ENCODE results near the gene TLL1. TPM values are rescaled to one million over a fixed set of nuclear protein-coding genes. Genes with fewer than 3 reads are reported as not detected.

The TLL1 gene
- total RNA-seq, 1 experiment from 2014 or later = 0.41 TPM

- intact Hi-C loops (cut with micrococcal nuclease; ENCODE audit: unreplicated experiment) = no loop called here
- Histone ChIP-seq H3K36me3 (ENCODE audit: control insufficient read depth, insufficient read depth, low read length) (no peaks in the 10 kb centered on the region), H3K27ac (ENCODE audit: low read length) (no peak overlapping the region), H3K4me1 (ENCODE audit: control insufficient read depth, insufficient read depth, low read length) (no peaks in the 10 kb centered on the region), H3K27me3 (ENCODE audit: control insufficient read depth, insufficient read depth, low read length) (no peaks in the 10 kb centered on the region), H3K9me3 (ENCODE audit: control insufficient read depth, insufficient read depth, low read depth, low read length) (no peaks in the 10 kb centered on the region), H3K4me3 (ENCODE audit: low read depth in 2 of 2, low read length in 2 of 2) (no peak overlapping the region)
- BruUV-seq (replicated peaks) = no TSS peak
- ChIA-PET POLR2A (no interaction called here), CTCF (no interaction called here)
- TF ChIP-seq POLR2AphosphoS5 (IDR thresholded peaks at IDR 0.05; ENCODE audit: low read depth, low read length) (no peak), SIN3A (IDR thresholded peaks at IDR 0.05; ENCODE audit: borderline replicate concordance, insufficient read depth, low read depth, low read length) (no peak), TCF7L2 (IDR thresholded peaks at IDR 0.05; ENCODE audit: low read depth, low read length) (no peak)
- TF ChIP-seq, protein P1, sequence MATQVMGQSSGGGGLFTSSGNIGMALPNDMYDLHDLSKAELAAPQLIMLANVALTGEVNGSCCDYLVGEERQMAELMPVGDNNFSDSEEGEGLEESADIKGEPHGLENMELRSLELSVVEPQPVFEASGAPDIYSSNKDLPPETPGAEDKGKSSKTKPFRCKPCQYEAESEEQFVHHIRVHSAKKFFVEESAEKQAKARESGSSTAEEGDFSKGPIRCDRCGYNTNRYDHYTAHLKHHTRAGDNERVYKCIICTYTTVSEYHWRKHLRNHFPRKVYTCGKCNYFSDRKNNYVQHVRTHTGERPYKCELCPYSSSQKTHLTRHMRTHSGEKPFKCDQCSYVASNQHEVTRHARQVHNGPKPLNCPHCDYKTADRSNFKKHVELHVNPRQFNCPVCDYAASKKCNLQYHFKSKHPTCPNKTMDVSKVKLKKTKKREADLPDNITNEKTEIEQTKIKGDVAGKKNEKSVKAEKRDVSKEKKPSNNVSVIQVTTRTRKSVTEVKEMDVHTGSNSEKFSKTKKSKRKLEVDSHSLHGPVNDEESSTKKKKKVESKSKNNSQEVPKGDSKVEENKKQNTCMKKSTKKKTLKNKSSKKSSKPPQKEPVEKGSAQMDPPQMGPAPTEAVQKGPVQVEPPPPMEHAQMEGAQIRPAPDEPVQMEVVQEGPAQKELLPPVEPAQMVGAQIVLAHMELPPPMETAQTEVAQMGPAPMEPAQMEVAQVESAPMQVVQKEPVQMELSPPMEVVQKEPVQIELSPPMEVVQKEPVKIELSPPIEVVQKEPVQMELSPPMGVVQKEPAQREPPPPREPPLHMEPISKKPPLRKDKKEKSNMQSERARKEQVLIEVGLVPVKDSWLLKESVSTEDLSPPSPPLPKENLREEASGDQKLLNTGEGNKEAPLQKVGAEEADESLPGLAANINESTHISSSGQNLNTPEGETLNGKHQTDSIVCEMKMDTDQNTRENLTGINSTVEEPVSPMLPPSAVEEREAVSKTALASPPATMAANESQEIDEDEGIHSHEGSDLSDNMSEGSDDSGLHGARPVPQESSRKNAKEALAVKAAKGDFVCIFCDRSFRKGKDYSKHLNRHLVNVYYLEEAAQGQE (IDR thresholded peaks at IDR 0.05; ENCODE audit: insufficient read depth in 1 of 2, low read depth in 2 of 2, low read length in 1 of 2) = no peak
- TF ChIP-seq, protein P2, sequence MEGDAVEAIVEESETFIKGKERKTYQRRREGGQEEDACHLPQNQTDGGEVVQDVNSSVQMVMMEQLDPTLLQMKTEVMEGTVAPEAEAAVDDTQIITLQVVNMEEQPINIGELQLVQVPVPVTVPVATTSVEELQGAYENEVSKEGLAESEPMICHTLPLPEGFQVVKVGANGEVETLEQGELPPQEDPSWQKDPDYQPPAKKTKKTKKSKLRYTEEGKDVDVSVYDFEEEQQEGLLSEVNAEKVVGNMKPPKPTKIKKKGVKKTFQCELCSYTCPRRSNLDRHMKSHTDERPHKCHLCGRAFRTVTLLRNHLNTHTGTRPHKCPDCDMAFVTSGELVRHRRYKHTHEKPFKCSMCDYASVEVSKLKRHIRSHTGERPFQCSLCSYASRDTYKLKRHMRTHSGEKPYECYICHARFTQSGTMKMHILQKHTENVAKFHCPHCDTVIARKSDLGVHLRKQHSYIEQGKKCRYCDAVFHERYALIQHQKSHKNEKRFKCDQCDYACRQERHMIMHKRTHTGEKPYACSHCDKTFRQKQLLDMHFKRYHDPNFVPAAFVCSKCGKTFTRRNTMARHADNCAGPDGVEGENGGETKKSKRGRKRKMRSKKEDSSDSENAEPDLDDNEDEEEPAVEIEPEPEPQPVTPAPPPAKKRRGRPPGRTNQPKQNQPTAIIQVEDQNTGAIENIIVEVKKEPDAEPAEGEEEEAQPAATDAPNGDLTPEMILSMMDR (IDR thresholded peaks at IDR 0.05) = no peak
- in situ Hi-C loops (cut with HindIII; ENCODE audit: low pct_unique_long_range_greater_than_20kb, low sequenced_read_pairs) = no loop called here
- no peak for DNase-seq (ENCODE audit: low read depth, low spot score)
- no peak for ATAC-seq
Measured at GRCh38 chr4:166006217-166006616, 133.2 kb downstream of the TLL1 start.

GRCh38 chr4:166008510-166008909, 135.5 kb downstream of the TLL1 start:
- ATAC-seq (no peak), DNase-seq (ENCODE audit: low read depth, low spot score) (no peak)
- Histone ChIP-seq H3K27ac (ENCODE audit: low read length) (no peak overlapping the region), H3K9me3 (ENCODE audit: control insufficient read depth, insufficient read depth, low read depth, low read length) (no peaks in the 10 kb centered on the region), H3K4me1 (ENCODE audit: control insufficient read depth, insufficient read depth, low read length) (no peaks in the 10 kb centered on the region), H3K36me3 (ENCODE audit: control insufficient read depth, insufficient read depth, low read length) (no peaks in the 10 kb centered on the region), H3K27me3 (ENCODE audit: control insufficient read depth, insufficient read depth, low read length) (no peaks in the 10 kb centered on the region), H3K4me3 (ENCODE audit: low read depth in 2 of 2, low read length in 2 of 2) (no peak overlapping the region)
- in situ Hi-C loops (cut with HindIII; ENCODE audit: low pct_unique_long_range_greater_than_20kb, low sequenced_read_pairs) = no loop called here
- BruUV-seq (replicated peaks) = no TSS peak
- TF ChIP-seq, protein P2 (IDR thresholded peaks at IDR 0.05) = no peak
- TF ChIP-seq, protein P1 (IDR thresholded peaks at IDR 0.05; ENCODE audit: insufficient read depth in 1 of 2, low read depth in 2 of 2, low read length in 1 of 2) = no peak
- TF ChIP-seq SIN3A (IDR thresholded peaks at IDR 0.05; ENCODE audit: borderline replicate concordance, insufficient read depth, low read depth, low read length) (no peak), TCF7L2 (IDR thresholded peaks at IDR 0.05; ENCODE audit: low read depth, low read length) (no peak), POLR2AphosphoS5 (IDR thresholded peaks at IDR 0.05; ENCODE audit: low read depth, low read length) (no peak)
- intact Hi-C loops (cut with micrococcal nuclease; ENCODE audit: unreplicated experiment) = no loop called here
- CTCF ChIA-PET = no interaction called here
- POLR2A ChIA-PET = no interaction called here

All from Panc1 (cell line).